Fibroblast of mammary gland (primary cell): ENCODE data around the gene CHST15.

Experiments
- DNase-seq: peaks from one replicate; pipeline ENCODE4 v3.0.0-alpha.2; 2010; ENCODE audit warnings: low read depth
- H3K4me3 ChIP-seq: 2 replicates; pipeline ENCODE4 v1.5.1; 2011; ENCODE audit warnings: low read depth, mild to moderate bottlenecking, low read length, moderate library complexity; ENCODE audit not compliant: control insufficient read depth
- CTCF ChIP-seq: conservative IDR thresholded peaks from 2 replicates; pipeline ENCODE4 v1.5.1; 2011; ENCODE audit warnings: low read depth, low read length, inconsistent platforms; ENCODE audit not compliant: control insufficient read depth, insufficient read depth

CHST15 gene

GRCh38 chr10:124127965-124128810 is 34.8 kb upstream of the CHST15 start:
- TF ChIP-seq CTCF = no peak
- no peak overlapping the region for H3K4me3 ChIP-seq
- no peak for DNase-seq

- H3K4me3 ChIP-seq = no peak overlapping the region
- no peak for TF ChIP-seq CTCF
- DNase-seq = no peak
Observed at GRCh38 chr10:124127563-124127962, 34.2 kb upstream of the CHST15 start.

GRCh38 chr10:124126983-124127385 is 33.6 kb upstream of the CHST15 start:
- TF ChIP-seq CTCF = no peak
- no peak for DNase-seq
- H3K4me3 ChIP-seq = no peak overlapping the region

- no peak for DNase-seq
- no peak for TF ChIP-seq CTCF
- no peak overlapping the region for H3K4me3 ChIP-seq
Observed at GRCh38 chr10:124126145-124126982, 33.0 kb upstream of the CHST15 start.

- no peak overlapping the region for H3K4me3 ChIP-seq
- DNase-seq = no peak
- peak; percentile 29 for TF ChIP-seq CTCF
Observed at GRCh38 chr10:124125305-124126116, 32.1 kb upstream of the CHST15 start.

- no peak overlapping the region for H3K4me3 ChIP-seq
- no peak for DNase-seq
- TF ChIP-seq CTCF = no peak
Observed at GRCh38 chr10:124124769-124125161, 31.4 kb upstream of the CHST15 start.
